Loucy (cell line): ENCODE results near the gene ADCY9.

ENCODE experiments used
- H2AFZ ChIP-seq: fragments of 200-600 bp; sonication (generic); 2 replicates; pipeline ENCODE4 v1.6.0; 2016; ENCODE audit warnings: antibody characterized with exemption, mild to moderate bottlenecking, low read length, moderate library complexity
- H3F3A ChIP-seq: fragments of 200-600 bp; 2 replicates; pipeline ENCODE4 v1.6.0; 2016; ENCODE audit warnings: antibody characterized with exemption, low read depth, mild to moderate bottlenecking
- H3K27me3 ChIP-seq: fragments of 200-600 bp; sonication (generic); 2 replicates; pipeline ENCODE4 v1.6.1; 2014; ENCODE audit warnings: low read length, mild to moderate bottlenecking; ENCODE audit not compliant: insufficient read depth, poor library complexity, severe bottlenecking
- H3K36me3 ChIP-seq: fragments of 200-600 bp; sonication (generic); 2 replicates; pipeline ENCODE4 v1.6.1; 2016; ENCODE audit warnings: low read length; ENCODE audit not compliant: insufficient read depth
- H3K4me1 ChIP-seq: fragments of 200-600 bp; sonication (generic); 2 replicates; pipeline ENCODE4 v1.5.1; 2014; ENCODE audit warnings: low read length, mild to moderate bottlenecking; ENCODE audit not compliant: insufficient read depth, poor library complexity, severe bottlenecking
- H3K4me2 ChIP-seq: fragments of 200-600 bp; sonication (generic); 2 replicates; pipeline ENCODE4 v1.6.0; 2014; ENCODE audit warnings: antibody characterized with exemption, low read length, low read depth, mild to moderate bottlenecking; ENCODE audit not compliant: poor library complexity, severe bottlenecking
- H3K4me3 ChIP-seq: fragments of 200-600 bp; sonication (generic); 2 replicates; pipeline ENCODE4 v1.5.1; 2014; ENCODE audit warnings: low read length, mild to moderate bottlenecking, mixed read lengths; ENCODE audit not compliant: poor library complexity, severe bottlenecking
- H3K79me2 ChIP-seq: fragments of 200-600 bp; sonication (generic); 2 replicates; pipeline ENCODE4 v1.6.1; 2014; ENCODE audit warnings: low read length; ENCODE audit not compliant: insufficient read depth
- H3K9ac ChIP-seq: fragments of 200-600 bp; sonication (generic); 2 replicates; pipeline ENCODE4 v1.6.0; 2014; ENCODE audit warnings: mild to moderate bottlenecking, low read depth, low read length, moderate library complexity; ENCODE audit not compliant: poor library complexity, severe bottlenecking
- H3K9me2 ChIP-seq: fragments of 200-600 bp; sonication (generic); replicated peaks from 2 replicates; pipeline ENCODE4 v1.6.1; 2016; ENCODE audit warnings: low read depth, low read length, mixed read lengths
- H3K9me3 ChIP-seq: fragments of 200-600 bp; sonication (generic); 2 replicates; pipeline ENCODE4 v1.6.1; 2014; ENCODE audit warnings: mild to moderate bottlenecking, antibody characterized with exemption, low read length, low read depth; ENCODE audit not compliant: insufficient read depth
- H4K20me1 ChIP-seq: fragments of 200-600 bp; sonication (generic); 2 replicates; pipeline ENCODE4 v1.6.0; 2014; ENCODE audit warnings: antibody characterized with exemption, low read length, mild to moderate bottlenecking; ENCODE audit not compliant: insufficient read depth, poor library complexity, severe bottlenecking
- CTCF ChIP-seq: fragments of 200-600 bp; sonication (generic); conservative IDR thresholded peaks from 2 replicates; pipeline ENCODE4 v1.5.1; 2014; ENCODE audit warnings: mild to moderate bottlenecking, antibody characterized with exemption, low read length
- EZH2phosphoT487 ChIP-seq: fragments of 200-600 bp; IDR thresholded peaks from 2 replicates; pipeline ENCODE4 v1.6.1; 2018; ENCODE audit warnings: antibody characterized with exemption, mild to moderate bottlenecking, moderate library complexity, borderline replicate concordance

The ADCY9 gene

GRCh38 chr16:3971706-3972105, 144.5 kb downstream of the ADCY9 start:
- no peaks in the 10 kb centered on the region for H3K79me2 ChIP-seq
- no peak overlapping the region for H3K4me3 ChIP-seq
- H3K9me2 ChIP-seq, result no peaks in the 10 kb centered on the region
- H3K9ac ChIP-seq, result no peak overlapping the region
- H4K20me1 ChIP-seq, result no peaks in the 10 kb centered on the region
- no peaks in the 10 kb centered on the region for H3K36me3 ChIP-seq
- TF ChIP-seq CTCF (no peak), EZH2phosphoT487 (no peak)
- no peaks in the 10 kb centered on the region for H3K9me3 ChIP-seq
- H2AFZ ChIP-seq, result no peak overlapping the region
- no peaks in the 10 kb centered on the region for H3K27me3 ChIP-seq
- H3F3A ChIP-seq, result no peaks in the 10 kb centered on the region
- H3K4me2 ChIP-seq, result no peak overlapping the region
- no peaks in the 10 kb centered on the region for H3K4me1 ChIP-seq

GRCh38 chr16:3971261-3971660, 145.0 kb downstream of the ADCY9 start:
- H3K9me3 ChIP-seq, result no peaks in the 10 kb centered on the region
- no peaks in the 10 kb centered on the region for H3K4me1 ChIP-seq
- no peaks in the 10 kb centered on the region for H4K20me1 ChIP-seq
- H3K4me3 ChIP-seq, result no peak overlapping the region
- no peak overlapping the region for H3K9ac ChIP-seq
- no peaks in the 10 kb centered on the region for H3K9me2 ChIP-seq
- no peaks in the 10 kb centered on the region for H3K36me3 ChIP-seq
- no peaks in the 10 kb centered on the region for H3K27me3 ChIP-seq
- H3K79me2 ChIP-seq, result no peaks in the 10 kb centered on the region
- H3F3A ChIP-seq, result no peaks in the 10 kb centered on the region
- H3K4me2 ChIP-seq, result no peak overlapping the region
- H2AFZ ChIP-seq, result no peak overlapping the region
- no peak for TF ChIP-seq CTCF
- TF ChIP-seq EZH2phosphoT487, result no peak

GRCh38 chr16:3968551-3968950, 147.7 kb downstream of the ADCY9 start:
- Histone ChIP-seq H3K79me2 (no peaks in the 10 kb centered on the region), H3K27me3 (no peaks in the 10 kb centered on the region), H3K4me3 (no peak overlapping the region), H2AFZ (no peak overlapping the region), H3K9me2 (no peaks in the 10 kb centered on the region), H3K36me3 (no peaks in the 10 kb centered on the region), H3F3A (no peaks in the 10 kb centered on the region), H3K9me3 (no peaks in the 10 kb centered on the region), H3K9ac (no peak overlapping the region), H4K20me1 (no peaks in the 10 kb centered on the region), H3K4me2 (no peak overlapping the region), H3K4me1 (no peaks in the 10 kb centered on the region)
- TF ChIP-seq EZH2phosphoT487, result no peak
- TF ChIP-seq CTCF, result no peak
